HepG2 (cell line): ENCODE results near the gene NR3C2. TPM values are rescaled to one million over a fixed set of nuclear protein-coding genes. Genes with fewer than 3 reads are reported as not detected.

ENCODE experiments used
- MIER2 ChIP-seq: IDR thresholded peaks from 2 replicates; pipeline ENCODE4 v1.6.1; 2016; ENCODE audit warnings: missing biosample characterization, missing genetic modification reagents
- REST ChIP-seq, 2 experiments: IDR thresholded peaks; 2 replicates each; pipeline ENCODE4 v1.6.1; 2011 to 2012; ENCODE audit warnings: low read length in 2 of 2, borderline replicate concordance in 1 of 2, low read depth in 1 of 2, mild to moderate bottlenecking in 1 of 2, moderate library complexity in 1 of 2
- ZNF460 ChIP-seq: sonication (generic); formaldehyde crosslinking; IDR thresholded peaks from 2 replicates; pipeline ENCODE4 v1.5.1; 2020; ENCODE audit warnings: missing genetic modification reagents, mild to moderate bottlenecking, borderline replicate concordance
- ZNF790 ChIP-seq: sonication (generic); formaldehyde crosslinking; IDR thresholded peaks from 2 replicates; pipeline ENCODE4 v1.8.0; 2022; ENCODE audit warnings: missing genetic modification reagents, mild to moderate bottlenecking, borderline replicate concordance
- polyA plus RNA-seq, 8 experiments: library from polyadenylated mRNA; depleted of rRNA in 3 of 8; stranded (reverse) in 7 of 8; unstranded in 1 of 8; fragments of >200 nt; fragmentation: Illumina TruSeq in 4 of 8; extraction: Trizol in 4 of 8; gene quantifications; 2 replicates each; pipeline versions ENCODE4 v1.2.1 to v1.2.3, GENCODE V29; 2011 to 2016; ENCODE audit warnings: low read depth in 4 of 8, missing spikeins in 1 of 8, mixed read lengths in 1 of 8; ENCODE audit not compliant: insufficient read depth in 1 of 8
- total RNA-seq, 5 experiments: library from RNA; depleted of rRNA; stranded (reverse); fragments of >200 nt; fragmentation: Illumina TruSeq; extraction: Trizol; gene quantifications; 2 replicates each; pipeline ENCODE4 v1.2.3, GENCODE V29; 2016; ENCODE audit warnings: low read depth in 1 of 5
- TF ChIP-seq, protein P1 (sequence below): sonication (generic); formaldehyde crosslinking; IDR thresholded peaks from 2 replicates; pipeline ENCODE4 v1.4.0; 2020; ENCODE audit warnings: mild to moderate bottlenecking, low read depth, missing genetic modification reagents
- TF ChIP-seq, protein P2 (sequence below): sonication (generic); formaldehyde crosslinking; IDR thresholded peaks from 2 replicates; pipeline ENCODE4 v1.4.0; 2020; ENCODE audit warnings: missing genetic modification reagents

NR3C2 gene
- total and polyA plus RNA-seq, 2 of the 13 experiments (the other 11 are each of a cell fraction or from before 2014, with no cell fraction given): 0.26 to 0.46 TPM

- TF ChIP-seq, protein P1, sequence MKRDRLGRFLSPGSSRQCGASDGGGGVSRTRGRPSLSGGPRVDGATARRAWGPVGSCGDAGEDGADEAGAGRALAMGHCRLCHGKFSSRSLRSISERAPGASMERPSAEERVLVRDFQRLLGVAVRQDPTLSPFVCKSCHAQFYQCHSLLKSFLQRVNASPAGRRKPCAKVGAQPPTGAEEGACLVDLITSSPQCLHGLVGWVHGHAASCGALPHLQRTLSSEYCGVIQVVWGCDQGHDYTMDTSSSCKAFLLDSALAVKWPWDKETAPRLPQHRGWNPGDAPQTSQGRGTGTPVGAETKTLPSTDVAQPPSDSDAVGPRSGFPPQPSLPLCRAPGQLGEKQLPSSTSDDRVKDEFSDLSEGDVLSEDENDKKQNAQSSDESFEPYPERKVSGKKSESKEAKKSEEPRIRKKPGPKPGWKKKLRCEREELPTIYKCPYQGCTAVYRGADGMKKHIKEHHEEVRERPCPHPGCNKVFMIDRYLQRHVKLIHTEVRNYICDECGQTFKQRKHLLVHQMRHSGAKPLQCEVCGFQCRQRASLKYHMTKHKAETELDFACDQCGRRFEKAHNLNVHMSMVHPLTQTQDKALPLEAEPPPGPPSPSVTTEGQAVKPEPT (CRISPR knock-in tag): no peak
- TF ChIP-seq, protein P2, sequence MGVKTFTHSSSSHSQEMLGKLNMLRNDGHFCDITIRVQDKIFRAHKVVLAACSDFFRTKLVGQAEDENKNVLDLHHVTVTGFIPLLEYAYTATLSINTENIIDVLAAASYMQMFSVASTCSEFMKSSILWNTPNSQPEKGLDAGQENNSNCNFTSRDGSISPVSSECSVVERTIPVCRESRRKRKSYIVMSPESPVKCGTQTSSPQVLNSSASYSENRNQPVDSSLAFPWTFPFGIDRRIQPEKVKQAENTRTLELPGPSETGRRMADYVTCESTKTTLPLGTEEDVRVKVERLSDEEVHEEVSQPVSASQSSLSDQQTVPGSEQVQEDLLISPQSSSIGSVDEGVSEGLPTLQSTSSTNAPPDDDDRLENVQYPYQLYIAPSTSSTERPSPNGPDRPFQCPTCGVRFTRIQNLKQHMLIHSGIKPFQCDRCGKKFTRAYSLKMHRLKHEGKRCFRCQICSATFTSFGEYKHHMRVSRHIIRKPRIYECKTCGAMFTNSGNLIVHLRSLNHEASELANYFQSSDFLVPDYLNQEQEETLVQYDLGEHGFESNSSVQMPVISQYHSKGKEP (CRISPR knock-in tag): no peak
- no peak for TF ChIP-seq ZNF790 (CRISPR knock-in tag)
- TF ChIP-seq REST (IDR thresholded peaks at IDR 0.05; ENCODE audit: borderline replicate concordance in 1 of 2, low read depth in 1 of 2, low read length in 2 of 2): peak; percentile 27 to 88
- TF ChIP-seq ZNF460: no peak
- 0 out of 2 replicates have a peak, but pooled peaks have one; percentile 73 for TF ChIP-seq MIER2 (CRISPR knock-in tag)
Measured at GRCh38 chr4:148207068-148207467, 235.1 kb downstream of the NR3C2 start (continued).
